SK-N-MC (cell line): ENCODE measurements around the gene MX2.

Experiments used
- DNase-seq: peaks from one replicate; pipeline ENCODE4 v3.0.0-alpha.2; 2011; ENCODE audit warnings: low read depth, low spot score
- H3K27ac ChIP-seq: fragments of 200-600 bp; sonication (generic); 2 replicates; pipeline ENCODE4 v1.5.1; 2016; ENCODE audit warnings: mixed run types
- H3K36me3 ChIP-seq: fragments of 200-600 bp; sonication (generic); 2 replicates; pipeline ENCODE4 v1.6.1; 2017; ENCODE audit warnings: antibody characterized with exemption, low read length, mixed read lengths; ENCODE audit not compliant: insufficient read depth
- H3K4me3 ChIP-seq: fragments of 200-600 bp; sonication (generic); 2 replicates; pipeline ENCODE4 v1.5.1; 2016
- H3K9ac ChIP-seq: fragments of 200-600 bp; sonication (generic); 2 replicates; pipeline ENCODE4 v1.8.0; 2017; ENCODE audit warnings: mixed run types, mixed read lengths; ENCODE audit not compliant: insufficient read length
- H3K9me3 ChIP-seq: fragments of 200-600 bp; sonication (generic); 2 replicates; pipeline ENCODE4 v1.6.1; 2017; ENCODE audit warnings: low read depth, mild to moderate bottlenecking, antibody characterized with exemption, low read length, moderate library complexity, mixed read lengths
- EZH2 ChIP-seq: fragments of 200-600 bp; sonication (generic); IDR thresholded peaks from one replicate; pipeline ENCODE4 v1.6.1; 2017; ENCODE audit warnings: antibody characterized with exemption
- FOXP2 ChIP-seq: optimal IDR thresholded peaks from 2 replicates; pipeline ENCODE3; 2011; ENCODE audit warnings: mild to moderate bottlenecking, moderate library complexity; ENCODE audit not compliant: insufficient read depth; ENCODE audit errors: extremely low read length, control extremely low read depth
- POLR2AphosphoS5 ChIP-seq: IDR thresholded peaks from 2 replicates; pipeline ENCODE4 v1.6.1; 2012; ENCODE audit warnings: mild to moderate bottlenecking, low read depth, low read length, borderline replicate concordance

Gene MX2

DNA sequence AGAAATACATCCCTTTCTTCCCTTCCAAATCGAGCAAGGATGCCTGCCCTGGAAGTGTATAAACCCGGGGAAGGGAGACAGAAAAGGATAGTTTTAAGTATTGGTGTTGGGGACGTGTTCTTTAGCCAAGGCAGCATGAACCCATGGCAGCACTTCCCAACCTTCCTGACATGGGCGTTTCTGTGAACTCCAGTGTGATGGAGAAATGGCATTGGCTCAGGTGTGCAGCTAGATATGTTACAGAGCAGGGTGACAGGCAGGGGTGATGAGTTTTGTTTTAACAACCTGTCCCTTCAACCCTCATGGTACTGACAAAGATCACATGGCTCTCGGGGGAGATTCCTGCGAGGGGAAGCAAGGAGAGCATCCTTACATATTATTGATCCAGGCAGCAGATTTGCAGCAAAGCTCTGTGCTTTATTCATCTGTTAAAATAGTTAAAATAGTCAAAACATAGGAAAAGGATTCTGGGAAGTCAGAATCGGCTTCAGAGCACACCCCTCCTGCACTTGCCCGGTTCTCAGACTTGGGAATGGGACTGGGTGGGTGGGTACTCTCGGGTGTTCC lies 68.2 kb downstream of the MX2 start:
- no peaks in the 10 kb centered on the region for H3K36me3 ChIP-seq
- H3K4me3 ChIP-seq: no peak overlapping the region
- TF ChIP-seq EZH2: no peak
- no peak overlapping the region for H3K9ac ChIP-seq
- H3K27ac ChIP-seq: no peak overlapping the region
- no peak for DNase-seq
- H3K9me3 ChIP-seq: no peaks in the 10 kb centered on the region

DNA sequence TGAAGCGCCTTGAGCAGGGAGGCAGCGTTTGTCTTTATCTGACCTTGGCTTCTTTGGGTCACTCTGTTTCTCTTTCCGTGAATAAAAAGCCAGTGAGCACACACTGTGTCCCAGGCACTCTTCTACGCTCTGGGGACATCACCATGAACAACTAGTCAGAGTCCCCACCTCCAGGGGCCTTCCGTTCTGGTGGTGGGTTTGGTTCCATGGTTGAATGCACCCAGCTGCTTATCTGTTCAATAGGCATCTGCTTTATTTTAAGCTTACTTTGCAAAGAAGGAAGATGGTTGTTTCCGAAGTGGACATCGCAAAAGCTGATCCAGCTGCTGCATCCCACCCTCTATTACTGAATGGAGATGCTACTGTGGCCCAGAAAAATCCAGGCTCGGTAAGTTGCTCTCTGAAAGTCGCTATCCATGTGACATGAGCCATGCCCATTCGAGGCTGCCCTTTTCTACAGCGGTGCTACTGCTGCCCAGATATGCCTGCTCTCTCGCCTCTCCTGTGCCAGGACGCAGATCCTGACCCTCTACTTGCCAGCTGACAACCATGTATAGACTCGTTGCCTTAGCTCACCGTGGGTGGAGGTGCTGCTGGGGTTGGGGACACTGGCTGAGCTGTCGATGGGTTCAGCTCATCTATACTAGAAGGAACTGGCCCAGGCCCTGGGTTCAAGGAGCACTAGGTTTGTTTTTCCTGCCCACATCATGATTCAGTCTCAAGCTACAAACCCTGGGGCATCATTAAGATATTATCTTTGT lies 70.1 kb downstream of the MX2 start:
- H3K27ac ChIP-seq: no peak overlapping the region
- no peak for DNase-seq
- no peak overlapping the region for H3K9ac ChIP-seq
- no peaks in the 10 kb centered on the region for H3K9me3 ChIP-seq
- TF ChIP-seq FOXP2: no peak
- no peak for TF ChIP-seq EZH2
- TF ChIP-seq POLR2AphosphoS5: no peak
- H3K36me3 ChIP-seq: no peaks in the 10 kb centered on the region
- no peak overlapping the region for H3K4me3 ChIP-seq

DNA sequence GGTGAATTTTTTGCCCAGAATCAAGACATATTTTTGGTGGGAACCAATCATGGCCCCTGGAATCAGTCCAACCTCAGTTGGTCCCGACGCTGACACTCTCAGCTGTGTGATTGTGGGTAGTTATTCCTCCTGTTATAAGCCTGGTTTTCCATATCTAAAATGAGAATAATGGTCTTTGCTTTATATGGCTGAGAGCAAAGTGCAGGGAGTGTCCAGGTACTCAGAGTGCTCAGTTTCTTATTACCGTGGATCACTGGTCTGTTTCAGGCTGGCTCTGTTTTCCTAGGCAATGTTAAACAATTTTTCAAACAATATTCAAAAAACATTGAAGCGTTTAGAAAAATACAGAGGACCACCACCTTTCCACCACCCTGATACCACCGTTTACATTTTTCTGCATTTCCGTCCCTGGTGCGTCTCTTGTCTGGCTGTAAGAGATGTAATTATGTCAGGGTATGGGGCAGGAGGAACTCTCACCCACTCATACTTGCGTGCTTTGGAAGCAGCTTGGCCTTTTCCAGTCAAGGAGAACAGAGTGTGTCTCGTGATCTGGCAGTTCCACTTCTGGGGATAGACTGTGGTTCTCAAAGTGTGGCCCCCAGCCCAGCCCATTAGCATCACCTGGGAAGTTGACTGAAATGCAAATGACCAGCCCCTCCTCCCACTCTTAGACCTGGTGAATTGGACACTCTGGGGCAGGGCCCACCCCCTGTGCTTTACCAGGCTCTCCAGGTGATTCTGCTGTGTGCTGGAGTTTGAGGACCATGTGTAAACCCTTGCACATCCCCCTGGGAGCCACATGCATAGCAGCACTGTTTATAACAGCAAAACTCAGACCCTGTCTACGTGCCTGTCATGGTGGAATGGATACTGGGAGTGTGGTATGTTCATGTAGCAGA lies 71.0 kb downstream of the MX2 start:
- Histone ChIP-seq H3K36me3 (no peaks in the 10 kb centered on the region), H3K4me3 (no peak overlapping the region), H3K9me3 (no peaks in the 10 kb centered on the region), H3K27ac (no peak overlapping the region), H3K9ac (no peak overlapping the region)
- DNase-seq: no peak
- TF ChIP-seq POLR2AphosphoS5 (no peak), FOXP2 (no peak), EZH2 (no peak)

DNA sequence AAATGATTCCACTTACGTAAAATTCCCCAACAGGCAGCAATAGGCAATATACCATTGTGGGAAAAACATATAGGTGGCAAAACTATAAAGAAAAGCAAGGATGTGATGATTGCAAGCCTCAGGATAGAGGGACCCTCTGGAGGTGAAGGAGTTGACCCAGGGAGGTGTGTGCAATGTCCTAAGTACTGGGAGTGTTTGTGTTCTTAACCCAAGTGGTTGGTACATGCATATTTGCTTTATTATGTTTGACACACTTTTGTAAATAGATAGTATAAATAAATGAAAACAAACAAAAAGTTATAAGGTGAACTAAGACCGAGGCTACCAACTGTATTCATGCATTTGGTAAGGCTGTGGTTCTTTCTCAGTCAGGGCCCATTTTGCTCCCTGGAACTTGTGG lies 71.7 kb downstream of the MX2 start:
- H3K9ac ChIP-seq: no peak overlapping the region

DNA sequence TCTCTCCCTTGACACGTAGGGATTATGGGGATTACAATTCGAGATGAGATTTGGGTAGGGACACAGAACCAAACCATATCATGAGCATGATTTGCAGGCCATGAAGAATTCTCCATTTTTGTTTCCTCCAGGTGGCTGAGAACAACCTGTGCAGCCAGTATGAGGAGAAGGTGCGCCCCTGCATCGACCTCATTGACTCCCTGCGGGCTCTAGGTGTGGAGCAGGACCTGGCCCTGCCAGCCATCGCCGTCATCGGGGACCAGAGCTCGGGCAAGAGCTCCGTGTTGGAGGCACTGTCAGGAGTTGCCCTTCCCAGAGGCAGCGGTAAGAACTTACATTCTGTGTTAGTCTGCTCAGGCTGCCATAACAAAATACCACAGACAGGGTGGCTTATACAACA lies 73.9 kb downstream of the MX2 start:
- no peak for TF ChIP-seq EZH2
- no peak for TF ChIP-seq FOXP2
- TF ChIP-seq POLR2AphosphoS5: no peak
- no peaks in the 10 kb centered on the region for H3K36me3 ChIP-seq
- no peak for DNase-seq
- H3K4me3 ChIP-seq: no peak overlapping the region
- H3K9me3 ChIP-seq: no peaks in the 10 kb centered on the region
- H3K27ac ChIP-seq: no peak overlapping the region
- no peak overlapping the region for H3K9ac ChIP-seq

More for the DNA sequence above, 71.7 kb downstream of the MX2 start:
- Histone ChIP-seq H3K9me3 (no peaks in the 10 kb centered on the region), H3K27ac (no peak overlapping the region), H3K4me3 (no peak overlapping the region), H3K36me3 (no peaks in the 10 kb centered on the region)
- no peak for DNase-seq
- no peak for TF ChIP-seq POLR2AphosphoS5
- TF ChIP-seq FOXP2: no peak
- TF ChIP-seq EZH2: no peak

DNA sequence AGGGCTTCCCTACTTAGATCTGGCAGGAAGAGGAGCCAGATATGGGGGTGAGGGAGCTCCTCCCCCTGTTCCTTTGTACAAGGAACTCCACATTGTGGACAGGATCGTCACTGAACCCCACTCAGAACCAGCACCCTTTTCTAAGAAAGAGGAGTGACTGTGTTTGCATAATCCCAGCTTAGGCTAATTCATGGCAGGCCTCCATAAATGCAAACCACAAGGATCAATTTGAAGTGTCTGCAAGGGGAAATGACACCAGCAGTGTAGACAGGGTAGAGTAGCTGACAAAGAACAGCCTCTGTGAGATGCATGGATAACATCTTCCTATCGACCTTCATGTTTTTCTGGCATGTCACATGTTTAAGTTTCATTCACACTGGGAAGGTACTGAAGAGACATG lies 75.9 kb downstream of the MX2 start:
- Histone ChIP-seq H3K9me3 (no peaks in the 10 kb centered on the region), H3K36me3 (no peaks in the 10 kb centered on the region), H3K9ac (no peak overlapping the region), H3K27ac (no peak overlapping the region), H3K4me3 (no peak overlapping the region)
- TF ChIP-seq EZH2 (no peak), FOXP2 (no peak), POLR2AphosphoS5 (no peak)
- DNase-seq: no peak

DNA sequence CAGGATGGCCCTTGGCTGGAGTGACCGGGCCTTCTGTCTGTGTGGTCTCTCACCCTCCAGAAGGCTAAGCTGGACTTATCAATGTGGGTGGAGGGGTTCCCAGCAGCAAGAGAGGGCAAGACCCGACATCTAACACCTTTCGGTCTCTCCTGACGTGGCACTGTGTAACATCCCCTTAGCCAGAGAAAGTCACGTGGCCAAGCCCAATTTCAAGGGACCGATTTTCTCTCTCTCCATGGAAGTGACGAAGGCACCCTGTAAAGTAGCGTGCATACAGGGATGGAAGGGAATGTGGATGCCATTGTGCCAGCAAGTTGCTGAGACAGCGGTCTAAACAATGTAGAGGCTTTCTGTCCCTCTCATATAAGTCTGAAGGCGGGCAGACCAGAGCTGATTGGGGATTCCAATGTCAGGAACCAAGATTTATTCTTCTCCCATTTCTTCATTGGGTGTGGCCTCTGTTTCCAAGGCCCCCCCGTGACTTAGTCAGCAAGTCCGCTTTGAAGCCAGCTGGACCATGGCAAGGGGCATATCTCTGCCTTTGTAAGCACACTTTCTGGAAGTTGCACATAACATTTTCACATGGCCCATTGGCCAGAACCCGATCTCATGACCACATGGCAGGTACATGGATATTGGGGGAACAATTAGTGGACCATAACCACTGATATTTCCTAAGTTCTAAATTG lies 76.7 kb downstream of the MX2 start:
- no peak overlapping the region for H3K27ac ChIP-seq
- no peaks in the 10 kb centered on the region for H3K36me3 ChIP-seq
- no peak for DNase-seq
- H3K9me3 ChIP-seq: no peaks in the 10 kb centered on the region
- H3K4me3 ChIP-seq: no peak overlapping the region
- TF ChIP-seq POLR2AphosphoS5 (no peak), FOXP2 (no peak), EZH2 (no peak)
- H3K9ac ChIP-seq: no peak overlapping the region

DNA sequence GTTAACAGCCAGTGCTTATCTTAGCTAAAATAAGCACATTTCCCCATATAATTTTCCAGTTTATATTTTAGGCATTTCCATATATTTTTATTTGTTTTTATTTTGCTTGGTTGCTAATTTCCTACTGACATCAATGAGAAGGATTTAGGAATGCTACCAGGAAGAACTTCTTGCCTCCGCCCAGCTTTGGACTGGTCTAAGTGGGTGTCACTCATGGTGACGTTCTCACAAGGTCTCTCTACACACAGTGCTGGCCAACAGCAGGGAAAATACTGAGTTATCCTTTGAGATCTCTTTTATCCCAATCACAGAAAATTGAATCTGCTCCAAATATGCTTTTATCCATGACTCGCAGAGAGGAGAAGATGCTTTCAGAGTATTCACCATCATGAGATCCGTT lies 77.4 kb downstream of the MX2 start:
- Histone ChIP-seq H3K9me3 (no peaks in the 10 kb centered on the region), H3K27ac (no peak overlapping the region), H3K36me3 (no peaks in the 10 kb centered on the region), H3K4me3 (no peak overlapping the region), H3K9ac (no peak overlapping the region)
- TF ChIP-seq POLR2AphosphoS5 (no peak), FOXP2 (no peak), EZH2 (no peak)
- no peak for DNase-seq
